ENCODE results near the gene PITPNM3.

- TF ChIP-seq POLR2AphosphoS5 (IDR thresholded peaks at IDR 0.05; ENCODE audit: low read depth, low read length) (no peak), TAF1 (IDR thresholded peaks at IDR 0.05; ENCODE audit: low read depth, low read length) (no peak), PAX5 (IDR thresholded peaks at IDR 0.05; ENCODE audit: insufficient read depth, low read length, severe bottlenecking) (no peak), POLR2A (IDR thresholded peaks at IDR 0.05; ENCODE audit: low read depth, low read length) (no peak)
Measured at GRCh38 chr17:6568184-6568758, 11.9 kb upstream of the PITPNM3 start.
